ENCODE measurements around the gene TNFRSF12A. TPM values are rescaled to one million over a fixed set of nuclear protein-coding genes. Genes with fewer than 3 reads are reported as not detected.

Gene TNFRSF12A
- total RNA-seq, 2 donors from 2014 or later: 11.6 to 27.3 TPM

DNA sequence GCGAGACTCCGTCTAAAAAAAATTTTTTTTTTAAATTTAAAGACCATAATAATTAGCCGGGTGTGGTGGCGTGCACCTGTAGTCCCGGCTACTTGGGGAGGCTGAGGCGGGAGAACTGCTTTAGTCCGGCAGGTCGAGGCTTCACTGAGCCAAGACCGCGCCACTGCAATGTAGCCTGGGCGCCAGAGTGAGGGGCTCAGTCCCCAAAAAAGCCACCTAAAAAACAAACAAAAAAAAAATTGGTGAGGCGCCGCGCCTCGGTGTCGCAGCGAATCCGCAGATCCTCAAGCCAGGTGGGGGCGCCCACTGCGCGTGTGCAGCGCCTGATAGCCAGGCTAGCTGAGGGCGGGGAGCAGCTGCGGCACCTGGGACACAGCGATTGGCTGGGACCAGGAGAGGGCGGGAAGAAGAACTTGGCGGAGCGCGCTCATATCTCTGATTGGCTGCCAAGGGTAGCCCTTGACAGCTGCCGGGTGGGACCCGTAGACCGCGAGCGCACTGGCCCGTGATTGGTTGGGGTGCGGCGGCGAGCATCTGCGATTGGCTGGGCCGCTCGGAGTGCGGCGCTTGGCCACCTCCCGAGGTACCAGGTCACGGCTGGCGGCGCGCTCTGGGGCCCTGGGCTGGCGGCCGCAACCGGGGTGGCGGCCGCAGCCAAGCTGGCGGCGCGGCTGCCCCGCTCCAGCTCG lies 16.4 kb upstream of the TNFRSF12A start:
- Histone ChIP-seq H3K27me3 (no peaks in the 10 kb centered on the region), H3K27ac (no peak overlapping the region)
- TF ChIP-seq, protein P1, sequence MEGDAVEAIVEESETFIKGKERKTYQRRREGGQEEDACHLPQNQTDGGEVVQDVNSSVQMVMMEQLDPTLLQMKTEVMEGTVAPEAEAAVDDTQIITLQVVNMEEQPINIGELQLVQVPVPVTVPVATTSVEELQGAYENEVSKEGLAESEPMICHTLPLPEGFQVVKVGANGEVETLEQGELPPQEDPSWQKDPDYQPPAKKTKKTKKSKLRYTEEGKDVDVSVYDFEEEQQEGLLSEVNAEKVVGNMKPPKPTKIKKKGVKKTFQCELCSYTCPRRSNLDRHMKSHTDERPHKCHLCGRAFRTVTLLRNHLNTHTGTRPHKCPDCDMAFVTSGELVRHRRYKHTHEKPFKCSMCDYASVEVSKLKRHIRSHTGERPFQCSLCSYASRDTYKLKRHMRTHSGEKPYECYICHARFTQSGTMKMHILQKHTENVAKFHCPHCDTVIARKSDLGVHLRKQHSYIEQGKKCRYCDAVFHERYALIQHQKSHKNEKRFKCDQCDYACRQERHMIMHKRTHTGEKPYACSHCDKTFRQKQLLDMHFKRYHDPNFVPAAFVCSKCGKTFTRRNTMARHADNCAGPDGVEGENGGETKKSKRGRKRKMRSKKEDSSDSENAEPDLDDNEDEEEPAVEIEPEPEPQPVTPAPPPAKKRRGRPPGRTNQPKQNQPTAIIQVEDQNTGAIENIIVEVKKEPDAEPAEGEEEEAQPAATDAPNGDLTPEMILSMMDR (IDR thresholded peaks at IDR 0.05): peak; percentile 54

DNA sequence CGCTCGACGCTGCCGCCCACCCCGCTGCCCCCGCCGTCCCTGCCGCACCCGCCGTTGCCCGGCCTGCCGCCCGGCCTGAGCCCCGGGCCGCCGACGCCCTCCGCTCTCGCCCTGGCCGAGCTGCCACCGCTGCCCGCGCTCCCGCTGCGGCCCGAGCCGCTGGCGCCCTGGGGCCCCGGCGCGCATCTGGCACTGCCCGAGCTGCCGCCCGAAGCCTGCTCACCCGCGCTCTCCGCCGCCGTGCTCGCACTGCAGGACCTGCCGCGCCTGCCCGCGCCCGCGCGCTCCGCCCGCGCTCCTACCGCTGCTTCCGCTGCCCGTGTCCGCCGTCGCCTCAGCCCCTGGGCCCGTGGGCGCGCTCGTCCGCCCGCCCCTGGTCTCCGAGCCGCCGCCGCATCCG lies 15.8 kb upstream of the TNFRSF12A start:
- no peak overlapping the region for H3K4me3 ChIP-seq
- no peak overlapping the region for H3K27ac ChIP-seq
- H3K36me3 ChIP-seq: no peaks in the 10 kb centered on the region
- no peaks in the 10 kb centered on the region for H3K9me3 ChIP-seq
- TF ChIP-seq, protein P1 (IDR thresholded peaks at IDR 0.05): no peak
- DNase-seq: no peak
- peaks cover 17% of the 10 kb centered on the region for H3K4me1 ChIP-seq
- H3K9ac ChIP-seq (ENCODE audit: low read depth in 2 of 2, low read length in 2 of 2): no peak overlapping the region
- H3K27me3 ChIP-seq: no peaks in the 10 kb centered on the region
- intact Hi-C loops (cut with DNase I): no loop called here

More for the DNA sequence above, 16.4 kb upstream of the TNFRSF12A start:
- H3K9me3 ChIP-seq: no peaks in the 10 kb centered on the region
- intact Hi-C loops (cut with DNase I): loop anchor here (2.0 kb wide), 1 partner anchor 25 kb away; no protein-coding TSS in a partner anchor
- H3K36me3 ChIP-seq: no peaks in the 10 kb centered on the region
- H3K4me3 ChIP-seq: no peak overlapping the region
- H3K4me1 ChIP-seq: peaks cover 16% of the 10 kb centered on the region
- no peak overlapping the region for H3K9ac ChIP-seq (ENCODE audit: low read depth in 2 of 2, low read length in 2 of 2)
- peak; percentile 97 for DNase-seq

DNA sequence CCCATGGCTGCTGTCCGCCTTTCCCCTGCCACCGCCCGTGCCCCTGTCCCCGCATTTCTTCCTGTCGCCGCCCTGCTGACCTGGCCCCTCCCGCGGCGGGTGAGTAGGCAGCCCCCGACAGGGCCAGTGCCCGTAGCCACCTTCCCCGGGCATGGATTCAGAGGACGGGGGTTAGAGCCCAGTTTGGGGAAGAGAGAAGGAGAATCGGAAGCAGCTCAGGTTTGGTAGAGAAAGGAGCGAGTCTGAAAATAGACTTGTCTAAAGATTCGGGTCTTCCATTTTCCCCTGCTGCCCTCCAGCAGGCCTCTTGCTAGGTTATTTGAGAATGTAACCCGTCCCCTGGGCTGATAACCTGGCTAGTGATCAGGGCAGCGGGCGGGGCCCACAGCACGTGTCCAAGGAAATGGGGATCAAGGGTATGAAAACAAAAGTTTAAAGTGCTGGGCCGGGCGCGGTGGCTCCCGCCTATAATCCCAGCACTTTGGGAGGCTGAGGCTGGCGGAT lies 15.3 kb upstream of the TNFRSF12A start:
- DNase-seq: peak; percentile 82
- peak overlapping the region; percentile 86 for H3K27ac ChIP-seq
- TF ChIP-seq, protein P1 (IDR thresholded peaks at IDR 0.05): no peak
- H3K9me3 ChIP-seq: no peaks in the 10 kb centered on the region
- peaks cover 17% of the 10 kb centered on the region for H3K4me1 ChIP-seq
- intact Hi-C loops (cut with DNase I): no loop called here
- no peaks in the 10 kb centered on the region for H3K27me3 ChIP-seq
- H3K4me3 ChIP-seq: peak overlapping the region; percentile 33
- H3K36me3 ChIP-seq: no peaks in the 10 kb centered on the region
- peak overlapping the region; percentile 62 to 84 for H3K9ac ChIP-seq (ENCODE audit: low read depth in 2 of 2, low read length in 2 of 2)

DNA sequence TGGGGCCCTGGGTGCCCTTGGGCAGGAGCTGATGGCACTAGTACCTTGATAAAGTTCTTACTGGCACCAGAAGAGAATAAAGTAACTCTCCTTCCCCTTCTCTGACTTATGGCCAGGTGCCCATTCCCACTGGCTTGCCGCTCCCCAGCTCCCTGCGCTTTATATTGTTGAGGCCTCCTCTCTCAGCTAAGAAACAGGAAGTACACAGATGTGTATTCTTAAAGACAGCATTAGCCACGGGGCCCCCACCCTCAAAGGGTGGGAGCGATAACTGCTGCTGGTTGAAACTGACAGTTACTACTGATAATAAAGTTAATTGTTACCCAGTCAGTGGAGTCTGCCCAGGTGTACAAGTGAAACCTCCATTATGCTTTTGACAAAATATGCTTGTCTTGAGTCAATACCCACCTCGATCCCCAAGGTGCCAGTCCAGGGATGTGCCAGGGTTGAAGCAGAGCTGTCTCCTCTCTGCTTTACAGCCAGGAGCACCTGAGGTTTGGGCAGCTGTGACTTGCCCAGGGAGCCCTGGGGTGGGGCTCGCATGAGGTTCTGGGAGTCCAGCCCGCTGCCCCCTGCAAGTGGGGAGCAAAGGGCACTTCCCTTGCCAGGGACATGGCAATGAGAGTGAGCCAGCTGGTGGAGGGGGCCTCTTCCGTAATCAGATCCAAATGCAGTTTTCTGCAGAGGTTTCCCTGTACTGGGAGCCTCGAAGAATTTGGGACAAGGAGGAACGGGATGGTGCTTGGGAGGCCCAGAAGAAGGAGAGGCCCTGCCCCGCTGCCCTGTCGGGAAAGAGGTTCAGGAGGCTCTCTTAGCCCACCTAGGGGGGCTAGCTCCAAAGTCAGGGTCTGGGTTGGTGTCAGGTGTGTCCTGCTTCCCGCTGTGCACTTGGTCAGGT lies 12.9 kb upstream of the TNFRSF12A start:
- H3K27me3 ChIP-seq: peaks cover 5% of the 10 kb centered on the region
- no peaks in the 10 kb centered on the region for H3K36me3 ChIP-seq
- no peaks in the 10 kb centered on the region for H3K9me3 ChIP-seq
- H3K4me3 ChIP-seq: no peak overlapping the region
- intact Hi-C loops (cut with DNase I): no loop called here
- H3K9ac ChIP-seq (ENCODE audit: low read depth in 2 of 2, low read length in 2 of 2): peak overlapping the region in 1 of 2 donors; percentile 84
- TF ChIP-seq, protein P1 (IDR thresholded peaks at IDR 0.05): no peak
- H3K4me1 ChIP-seq: peaks cover 17% of the 10 kb centered on the region
- H3K27ac ChIP-seq: peak overlapping the region; percentile 86
- DNase-seq: peak; percentile 86

DNA sequence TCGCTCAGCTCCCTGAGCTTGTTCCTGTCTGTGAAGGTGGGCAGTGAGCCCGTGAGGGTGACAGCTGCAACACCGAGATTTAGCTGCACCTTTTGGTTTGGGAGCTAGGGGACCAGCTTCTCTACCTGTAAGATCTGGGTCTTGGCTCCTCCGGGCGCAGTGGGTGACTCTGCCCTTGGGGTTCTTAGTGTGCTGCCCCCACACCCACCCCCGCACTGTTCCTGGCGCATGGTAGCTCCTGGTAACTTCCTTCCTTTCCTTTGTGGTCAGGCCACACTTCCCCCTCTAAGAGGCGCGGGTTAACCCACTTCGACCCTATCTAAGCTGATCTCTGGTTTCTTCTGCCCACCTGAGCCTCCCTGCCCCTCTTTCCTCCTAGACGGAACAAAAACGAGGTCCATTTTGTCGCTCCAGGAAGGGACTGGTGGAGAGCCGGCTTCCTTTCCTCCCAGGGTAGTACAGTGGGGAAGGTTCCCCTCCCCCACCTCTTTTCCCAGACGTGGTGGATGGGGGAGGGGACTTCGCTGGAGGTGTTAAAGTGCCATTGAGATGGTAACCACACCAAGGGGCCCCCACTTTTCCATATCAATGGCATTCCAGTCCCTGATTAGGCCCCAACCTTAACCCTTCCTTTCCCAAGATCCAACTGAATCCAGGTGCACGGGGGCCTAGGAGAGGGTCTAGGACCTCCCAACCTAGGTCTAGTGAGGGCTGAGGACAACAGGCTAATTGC lies 12.0 kb upstream of the TNFRSF12A start:
- intact Hi-C loops (cut with DNase I): no loop called here
- TF ChIP-seq, protein P1 (IDR thresholded peaks at IDR 0.05): no peak
- DNase-seq: no peak
- Histone ChIP-seq H3K4me3 (no peak overlapping the region), H3K27ac (peak overlapping the region; percentile 86), H3K4me1 (peaks cover 17% of the 10 kb centered on the region), H3K9me3 (no peaks in the 10 kb centered on the region), H3K27me3 (peaks cover 5% of the 10 kb centered on the region), H3K9ac (ENCODE audit: low read depth in 2 of 2, low read length in 2 of 2) (peak overlapping the region in 1 of 2 donors; percentile 84), H3K36me3 (no peaks in the 10 kb centered on the region)

Measured in colonic mucosa (tissue), 4 donors.